Measurements from ENCODE around the gene CATSPERZ.

The CATSPERZ gene

GRCh38 chr11:64265176-64266160 is 34.7 kb upstream of the CATSPERZ start:
- no peak for TF ChIP-seq POLR2AphosphoS5 (IDR thresholded peaks at IDR 0.05; ENCODE audit: low read depth, low read length)
- TF ChIP-seq POLR2A (IDR thresholded peaks at IDR 0.05; ENCODE audit: low read depth, low read length) = no peak
- TF ChIP-seq TAF1 (IDR thresholded peaks at IDR 0.05; ENCODE audit: borderline replicate concordance, low read depth, low read length) = no peak
- DNase-seq (ENCODE audit: insufficient read length) (no peak), FAIRE-seq (no peak)

- FAIRE-seq = no peak
- no peak for DNase-seq (ENCODE audit: insufficient read length)
- no peak for TF ChIP-seq POLR2AphosphoS5 (IDR thresholded peaks at IDR 0.05; ENCODE audit: low read depth, low read length)
- no peak for TF ChIP-seq TAF1 (IDR thresholded peaks at IDR 0.05; ENCODE audit: borderline replicate concordance, low read depth, low read length)
- TF ChIP-seq POLR2A (IDR thresholded peaks at IDR 0.05; ENCODE audit: low read depth, low read length) = no peak
These were observed 33.8 kb upstream of the CATSPERZ start for GRCh38 chr11:64266339-64266738.

- FAIRE-seq (no peak), DNase-seq (ENCODE audit: insufficient read length) (no peak)
- TF ChIP-seq TAF1 (IDR thresholded peaks at IDR 0.05; ENCODE audit: borderline replicate concordance, low read depth, low read length) (no peak), POLR2A (IDR thresholded peaks at IDR 0.05; ENCODE audit: low read depth, low read length) (no peak)
These were observed 32.8 kb upstream of the CATSPERZ start for GRCh38 chr11:64267207-64267945.

- FAIRE-seq (no peak), DNase-seq (ENCODE audit: insufficient read length) (no peak)
- TF ChIP-seq TAF1 (IDR thresholded peaks at IDR 0.05; ENCODE audit: borderline replicate concordance, low read depth, low read length) (no peak), POLR2AphosphoS5 (IDR thresholded peaks at IDR 0.05; ENCODE audit: low read depth, low read length) (no peak), POLR2A (IDR thresholded peaks at IDR 0.05; ENCODE audit: low read depth, low read length) (no peak; the same call in 1 of the 2 replicates)
These were observed 31.9 kb upstream of the CATSPERZ start for GRCh38 chr11:64268025-64268892.

- FAIRE-seq (no peak), DNase-seq (ENCODE audit: insufficient read length) (no peak)
- TF ChIP-seq TAF1 (IDR thresholded peaks at IDR 0.05; ENCODE audit: borderline replicate concordance, low read depth, low read length) (no peak), POLR2A (IDR thresholded peaks at IDR 0.05; ENCODE audit: low read depth, low read length) (no peak; the same call in 1 of the 2 replicates), POLR2AphosphoS5 (IDR thresholded peaks at IDR 0.05; ENCODE audit: low read depth, low read length) (peak; percentile 34; the same call in 1 of the 2 replicates)
These were observed 31.1 kb upstream of the CATSPERZ start for GRCh38 chr11:64268893-64269539.

GRCh38 chr11:64269540-64270220 is 30.5 kb upstream of the CATSPERZ start:
- TF ChIP-seq POLR2A (IDR thresholded peaks at IDR 0.05; ENCODE audit: low read depth, low read length) = peak; percentile 57
- peak; percentile 27 for TF ChIP-seq POLR2AphosphoS5 (IDR thresholded peaks at IDR 0.05; ENCODE audit: low read depth, low read length)
- TF ChIP-seq TAF1 (IDR thresholded peaks at IDR 0.05; ENCODE audit: borderline replicate concordance, low read depth, low read length) = peak; percentile 12; the same call in 1 of the 2 replicates
- FAIRE-seq (peak; percentile 97), DNase-seq (ENCODE audit: insufficient read length) (peak; percentile 84)

GRCh38 chr11:64275031-64275800 is 24.9 kb upstream of the CATSPERZ start:
- TF ChIP-seq POLR2A (IDR thresholded peaks at IDR 0.05; ENCODE audit: low read depth, low read length) (no peak), POLR2AphosphoS5 (IDR thresholded peaks at IDR 0.05; ENCODE audit: low read depth, low read length) (no peak), TAF1 (IDR thresholded peaks at IDR 0.05; ENCODE audit: borderline replicate concordance, low read depth, low read length) (no peak)
- FAIRE-seq (no peak), DNase-seq (ENCODE audit: insufficient read length) (no peak)

- FAIRE-seq (no peak), DNase-seq (ENCODE audit: insufficient read length) (no peak)
- TF ChIP-seq POLR2A (IDR thresholded peaks at IDR 0.05; ENCODE audit: low read depth, low read length) (no peak), POLR2AphosphoS5 (IDR thresholded peaks at IDR 0.05; ENCODE audit: low read depth, low read length) (no peak), TAF1 (IDR thresholded peaks at IDR 0.05; ENCODE audit: borderline replicate concordance, low read depth, low read length) (no peak)
These were observed 24.3 kb upstream of the CATSPERZ start for GRCh38 chr11:64275841-64276240.

- FAIRE-seq (no peak), DNase-seq (ENCODE audit: insufficient read length) (no peak)
- TF ChIP-seq POLR2A (IDR thresholded peaks at IDR 0.05; ENCODE audit: low read depth, low read length) (no peak), TAF1 (IDR thresholded peaks at IDR 0.05; ENCODE audit: borderline replicate concordance, low read depth, low read length) (no peak), POLR2AphosphoS5 (IDR thresholded peaks at IDR 0.05; ENCODE audit: low read depth, low read length) (no peak)
These were observed 23.3 kb upstream of the CATSPERZ start for GRCh38 chr11:64276653-64277431.
